Measurements from ENCODE around the gene MS4A3.
"Not testable (repeated sequence)": the region's sequence is repeated elsewhere in the genome, so short reads cannot be mapped to it uniquely, and the experiment has no call there.

Gene MS4A3

GRCh38 chr11:60056349-60056969 lies at the start of gene MS4A3:
MS4A3 (plus strand) TSS chr11:60056665; CDS start chr11:60061161, 4,496 bp downstream.
- DNase-seq: no peak

- DNase-seq: no peak
Observed at GRCh38 chr11:60016881-60017280, 39.6 kb upstream of the MS4A3 start, which contains the start of gene OOSP4B. OOSP4B (plus strand) TSS chr11:60017181.

GRCh38 chr11:60018058-60018457 lies 38.4 kb upstream of the MS4A3 start:
- no peak for DNase-seq

GRCh38 chr11:60020376-60020775 lies 36.1 kb upstream of the MS4A3 start:
- not testable (repeated sequence) for DNase-seq

- DNase-seq: no peak
Observed at GRCh38 chr11:60029015-60029632, 27.3 kb upstream of the MS4A3 start.

- DNase-seq: no peak
Observed at GRCh38 chr11:60040109-60040508, 16.4 kb upstream of the MS4A3 start, which contains the start of gene OOSP2. OOSP2 (plus strand) TSS chr11:60040409; CDS start chr11:60040460, 51 bp downstream.

GRCh38 chr11:60050422-60050821 lies 6.0 kb upstream of the MS4A3 start:
- not testable (repeated sequence) for DNase-seq

GRCh38 chr11:60050839-60051238 lies 5.6 kb upstream of the MS4A3 start:
- DNase-seq: not testable (repeated sequence)

- DNase-seq: no peak
Observed at GRCh38 chr11:60059052-60059451, 2.6 kb downstream of the MS4A3 start.

- no peak for DNase-seq
Observed at GRCh38 chr11:60059521-60060240, 3.2 kb downstream of the MS4A3 start.

GRCh38 chr11:60064111-60064510 lies 7.6 kb downstream of the MS4A3 start:
- no peak for DNase-seq

- DNase-seq: no peak
Observed at GRCh38 chr11:60065801-60066200, 9.3 kb downstream of the MS4A3 start.

- no peak for DNase-seq
Observed at GRCh38 chr11:60069450-60069849, 13.0 kb downstream of the MS4A3 start.

GRCh38 chr11:60071644-60072043 lies 15.2 kb downstream of the MS4A3 start:
- not testable (repeated sequence) for DNase-seq

- no peak for DNase-seq
Observed at GRCh38 chr11:60077216-60077817, 20.9 kb downstream of the MS4A3 start.

- no peak for DNase-seq
Observed at GRCh38 chr11:60077981-60078380, 21.5 kb downstream of the MS4A3 start.

GRCh38 chr11:60078745-60079144 lies 22.3 kb downstream of the MS4A3 start:
- DNase-seq: no peak

GRCh38 chr11:60080535-60080934 lies 24.1 kb downstream of the MS4A3 start:
- no peak for DNase-seq

GRCh38 chr11:60084631-60085273 lies 28.3 kb downstream of the MS4A3 start:
- no peak for DNase-seq

GRCh38 chr11:60085909-60086308 lies 29.4 kb downstream of the MS4A3 start:
- DNase-seq: no peak

GRCh38 chr11:60087239-60087638 lies 30.8 kb downstream of the MS4A3 start:
- no peak for DNase-seq

- DNase-seq: no peak
Observed at GRCh38 chr11:60088364-60088763, 31.9 kb downstream of the MS4A3 start, which contains the start of gene MS4A2. MS4A2 (plus strand) TSS chr11:60088664; CDS start chr11:60088766, 102 bp downstream.

Measured in NCI-H510A (cell line).